Mucosa of rectum (tissue), 2 donors: Measurements from ENCODE around the gene P2RX7.

ENCODE experiments used
- H3K27ac ChIP-seq, 2 donors: one replicate each; pipeline ENCODE4 v1.7.0; 2013; ENCODE audit warnings: inconsistent platforms in 2 of 2, low read depth in 2 of 2, low read length in 2 of 2
- H3K27me3 ChIP-seq, 2 donors: one replicate each; pipeline ENCODE4 v1.7.0; 2013; ENCODE audit warnings: low read length in 2 of 2; ENCODE audit not compliant: control insufficient read depth in 2 of 2, insufficient read depth in 2 of 2
- H3K36me3 ChIP-seq, 2 donors: one replicate each; pipeline ENCODE4 v1.7.0; 2013; ENCODE audit warnings: low read length in 2 of 2; ENCODE audit not compliant: control insufficient read depth in 2 of 2, insufficient read depth in 2 of 2
- H3K4me1 ChIP-seq, 2 donors: one replicate each; pipeline ENCODE4 v1.7.0; 2013; ENCODE audit warnings: low read length in 2 of 2, mild to moderate bottlenecking in 1 of 2; ENCODE audit not compliant: control insufficient read depth in 2 of 2, insufficient read depth in 2 of 2
- H3K4me3 ChIP-seq, 2 donors: one replicate each; pipeline ENCODE4 v1.7.0; 2013; ENCODE audit warnings: low read length in 2 of 2
- H3K9ac ChIP-seq, 2 donors: one replicate each; pipeline ENCODE4 v1.7.0; 2013; ENCODE audit warnings: low read length in 2 of 2, low read depth in 1 of 2, mild to moderate bottlenecking in 1 of 2
- H3K9me3 ChIP-seq, 2 donors: one replicate each; pipeline ENCODE4 v1.7.0; 2013; ENCODE audit warnings: low read length in 2 of 2; ENCODE audit not compliant: control insufficient read depth in 2 of 2
- donor health status: healthy.
- donor health status: Normal muscosa, but diverticular disease.

Gene P2RX7

GRCh38 chr12:121184984-121185889 is 52.6 kb downstream of the P2RX7 start:
- H3K4me1 ChIP-seq, result no peaks in the 10 kb centered on the region
- no peak overlapping the region for H3K9ac ChIP-seq
- no peaks in the 10 kb centered on the region for H3K27me3 ChIP-seq
- H3K36me3 ChIP-seq, result peaks cover 0 to 2% of the 10 kb centered on the region in 2 donors
- H3K9me3 ChIP-seq, result no peaks in the 10 kb centered on the region
- H3K4me3 ChIP-seq, result no peak overlapping the region
- H3K27ac ChIP-seq, result no peak overlapping the region

GRCh38 chr12:121186826-121187225 is 54.1 kb downstream of the P2RX7 start:
- no peak overlapping the region for H3K9ac ChIP-seq
- no peaks in the 10 kb centered on the region for H3K27me3 ChIP-seq
- peaks cover 0 to 2% of the 10 kb centered on the region in 2 donors for H3K36me3 ChIP-seq
- no peak overlapping the region for H3K27ac ChIP-seq
- H3K4me3 ChIP-seq, result no peak overlapping the region
- no peaks in the 10 kb centered on the region for H3K9me3 ChIP-seq
- H3K4me1 ChIP-seq, result no peaks in the 10 kb centered on the region

- Histone ChIP-seq H3K4me3 (no peak overlapping the region), H3K4me1 (no peaks in the 10 kb centered on the region), H3K27ac (no peak overlapping the region)
Measured at GRCh38 chr12:121187501-121187900, 54.8 kb downstream of the P2RX7 start.

GRCh38 chr12:121188227-121188626 is 55.6 kb downstream of the P2RX7 start:
- Histone ChIP-seq H3K27me3 (no peaks in the 10 kb centered on the region), H3K4me3 (no peak overlapping the region), H3K27ac (no peak overlapping the region), H3K9ac (no peak overlapping the region), H3K36me3 (peaks cover 0 to 2% of the 10 kb centered on the region in 2 donors), H3K4me1 (no peaks in the 10 kb centered on the region), H3K9me3 (no peaks in the 10 kb centered on the region)

More at GRCh38 chr12:121187501-121187900, 54.8 kb downstream of the P2RX7 start:
- Histone ChIP-seq H3K27me3 (no peaks in the 10 kb centered on the region), H3K36me3 (peaks cover 0 to 2% of the 10 kb centered on the region in 2 donors), H3K9ac (no peak overlapping the region), H3K9me3 (no peaks in the 10 kb centered on the region)

- Histone ChIP-seq H3K9me3 (no peaks in the 10 kb centered on the region), H3K4me3 (no peak overlapping the region), H3K27me3 (no peaks in the 10 kb centered on the region), H3K36me3 (peaks cover 0 to 2% of the 10 kb centered on the region in 2 donors), H3K9ac (no peak overlapping the region), H3K4me1 (no peaks in the 10 kb centered on the region), H3K27ac (no peak overlapping the region)
Measured at GRCh38 chr12:121189131-121189530, 56.5 kb downstream of the P2RX7 start.

- Histone ChIP-seq H3K9ac (no peak overlapping the region), H3K4me3 (no peak overlapping the region), H3K9me3 (no peaks in the 10 kb centered on the region), H3K4me1 (no peaks in the 10 kb centered on the region), H3K27me3 (no peaks in the 10 kb centered on the region), H3K36me3 (no peaks in the 10 kb centered on the region), H3K27ac (no peak overlapping the region)
Measured at GRCh38 chr12:121189619-121190155, 57.0 kb downstream of the P2RX7 start.

GRCh38 chr12:121190523-121191031 is 57.9 kb downstream of the P2RX7 start:
- no peak overlapping the region for H3K27ac ChIP-seq
- no peaks in the 10 kb centered on the region for H3K27me3 ChIP-seq
- no peak overlapping the region for H3K9ac ChIP-seq

GRCh38 chr12:121191151-121191550 is 58.5 kb downstream of the P2RX7 start:
- Histone ChIP-seq H3K4me1 (no peaks in the 10 kb centered on the region), H3K27ac (no peak overlapping the region)

More at GRCh38 chr12:121190523-121191031, 57.9 kb downstream of the P2RX7 start:
- no peak overlapping the region for H3K4me3 ChIP-seq
- no peaks in the 10 kb centered on the region for H3K9me3 ChIP-seq
- no peaks in the 10 kb centered on the region for H3K4me1 ChIP-seq
- H3K36me3 ChIP-seq, result no peaks in the 10 kb centered on the region

GRCh38 chr12:121196902-121197301 is 64.2 kb downstream of the P2RX7 start:
- Histone ChIP-seq H3K4me1 (no peaks in the 10 kb centered on the region), H3K9ac (no peak overlapping the region), H3K36me3 (no peaks in the 10 kb centered on the region), H3K27me3 (no peaks in the 10 kb centered on the region), H3K4me3 (no peak overlapping the region), H3K27ac (no peak overlapping the region), H3K9me3 (no peaks in the 10 kb centered on the region)

More at GRCh38 chr12:121191151-121191550, 58.5 kb downstream of the P2RX7 start:
- no peak overlapping the region for H3K9ac ChIP-seq
- H3K4me3 ChIP-seq, result no peak overlapping the region
- H3K36me3 ChIP-seq, result no peaks in the 10 kb centered on the region
- H3K27me3 ChIP-seq, result no peaks in the 10 kb centered on the region
- H3K9me3 ChIP-seq, result no peaks in the 10 kb centered on the region

GRCh38 chr12:121198949-121199348 is 66.3 kb downstream of the P2RX7 start:
- H3K36me3 ChIP-seq, result no peaks in the 10 kb centered on the region
- no peaks in the 10 kb centered on the region for H3K27me3 ChIP-seq
- H3K9me3 ChIP-seq, result no peaks in the 10 kb centered on the region
- no peaks in the 10 kb centered on the region for H3K4me1 ChIP-seq
- no peak overlapping the region for H3K27ac ChIP-seq
- no peak overlapping the region for H3K9ac ChIP-seq
- H3K4me3 ChIP-seq, result no peak overlapping the region
